GM23338 (cell line): Measurements from ENCODE around the gene CELA2B. TPM values are rescaled to one million over a fixed set of nuclear protein-coding genes. Genes with fewer than 3 reads are reported as not detected.

Experiments
- ATAC-seq: fragments of 200-7000 bp; cut with Tn5 transposase; 3 replicates; pipeline ENCODE4 v1.9.1; 2020
- DNase-seq: peaks from one replicate; pipeline ENCODE4 v3.0.0-alpha.2; 2015; ENCODE audit warnings: low spot score
- H2AFZ ChIP-seq: fragments of 200-600 bp; sonication (generic); 2 replicates; pipeline ENCODE4 v1.8.0; 2016; ENCODE audit warnings: antibody characterized with exemption, mild to moderate bottlenecking, moderate library complexity
- H3F3A ChIP-seq: fragments of 200-600 bp; sonication (generic); replicated peaks from 2 replicates; pipeline ENCODE4 v1.8.0; 2017; ENCODE audit warnings: antibody characterized with exemption, mixed run types, low read depth
- H3K27ac ChIP-seq: fragments of 200-600 bp; sonication (generic); 2 replicates; pipeline ENCODE4 v1.6.1; 2016; ENCODE audit warnings: low read depth
- H3K27me3 ChIP-seq: fragments of 200-600 bp; sonication (generic); 2 replicates; pipeline ENCODE4 v1.8.0; 2016; ENCODE audit warnings: mild to moderate bottlenecking, mixed run types, moderate library complexity; ENCODE audit not compliant: insufficient read depth
- H3K36me3 ChIP-seq: fragments of 200-600 bp; sonication (generic); 2 replicates; pipeline ENCODE4 v1.8.0; 2016; ENCODE audit warnings: mild to moderate bottlenecking; ENCODE audit not compliant: insufficient read depth
- H3K4me1 ChIP-seq: fragments of 200-600 bp; sonication (generic); 2 replicates; pipeline ENCODE4 v1.8.0; 2016; ENCODE audit warnings: mild to moderate bottlenecking, moderate library complexity; ENCODE audit not compliant: insufficient read depth
- H3K4me2 ChIP-seq: fragments of 200-600 bp; sonication (generic); 2 replicates; pipeline ENCODE4 v1.7.1; 2017; ENCODE audit warnings: mixed run types
- H3K4me3 ChIP-seq: fragments of 200-600 bp; sonication (generic); 2 replicates; pipeline ENCODE4 v1.6.1; 2016; ENCODE audit warnings: mixed run types
- H3K79me2 ChIP-seq: fragments of 200-600 bp; sonication (generic); replicated peaks from 2 replicates; pipeline ENCODE4 v1.8.0; 2017; ENCODE audit warnings: mild to moderate bottlenecking; ENCODE audit not compliant: insufficient read depth
- H3K9me2 ChIP-seq: fragments of 200-600 bp; sonication (generic); 2 replicates; pipeline ENCODE4 v1.8.0; 2017; ENCODE audit not compliant: insufficient read depth
- H4K20me1 ChIP-seq: fragments of 200-600 bp; sonication (generic); replicated peaks from 2 replicates; pipeline ENCODE4 v1.8.0; 2017; ENCODE audit warnings: mild to moderate bottlenecking; ENCODE audit not compliant: insufficient read depth
- H3K27ac Mint-ChIP-seq: 2 replicates; pipeline ENCODE4 v1.8.0; 2020; ENCODE audit warnings: inconsistent platforms, mild to moderate bottlenecking, moderate library complexity, mixed read lengths
- H3K27me3 Mint-ChIP-seq: 3 replicates; pipeline ENCODE4 v1.8.0; 2022; ENCODE audit warnings: low read depth, mild to moderate bottlenecking, moderate library complexity, mixed read lengths, inconsistent platforms; ENCODE audit not compliant: insufficient read depth, poor library complexity
- H3K36me3 Mint-ChIP-seq: 3 replicates; pipeline ENCODE4 v1.8.0; 2021; ENCODE audit warnings: low read depth, mild to moderate bottlenecking, inconsistent platforms, moderate library complexity, mixed read lengths
- H3K4me1 Mint-ChIP-seq: 3 replicates; pipeline ENCODE4 v1.8.0; 2020; ENCODE audit warnings: mild to moderate bottlenecking, inconsistent platforms, mixed read lengths
- H3K4me3 Mint-ChIP-seq: 3 replicates; pipeline ENCODE4 v1.8.0; 2021; ENCODE audit warnings: moderate library complexity, mild to moderate bottlenecking, inconsistent platforms, mixed read lengths
- H3K9me3 Mint-ChIP-seq: 3 replicates; pipeline ENCODE4 v1.8.0; 2020; ENCODE audit warnings: moderate library complexity, mild to moderate bottlenecking, inconsistent platforms, mixed read lengths
- CREB1 ChIP-seq: fragments of 250-450 bp; sonication (Bioruptor Pico); IDR thresholded peaks from 2 replicates; pipeline ENCODE4 v1.5.0; 2020; ENCODE audit warnings: low read depth, mild to moderate bottlenecking, moderate library complexity
- ETS1 ChIP-seq: IDR thresholded peaks from 2 replicates; pipeline ENCODE4 v1.6.1; 2016; ENCODE audit warnings: antibody characterized with exemption
- EZH2 ChIP-seq: fragments of 200-600 bp; sonication (generic); IDR thresholded peaks from one replicate; pipeline ENCODE4 v1.8.0; 2017; ENCODE audit warnings: antibody characterized with exemption, mild to moderate bottlenecking, low read depth; ENCODE audit not compliant: unreplicated experiment
- EZH2phosphoT487 ChIP-seq: fragments of 200-600 bp; sonication (generic); IDR thresholded peaks from one replicate; pipeline ENCODE4 v1.8.1; 2018; ENCODE audit warnings: antibody characterized with exemption; ENCODE audit not compliant: unreplicated experiment
- JUNB ChIP-seq: IDR thresholded peaks from one replicate; pipeline ENCODE4 v1.6.1; 2016; ENCODE audit warnings: antibody characterized with exemption; ENCODE audit not compliant: unreplicated experiment
- NANOG ChIP-seq: IDR thresholded peaks from 2 replicates; pipeline ENCODE4 v1.6.1; 2016; ENCODE audit warnings: antibody characterized with exemption, borderline replicate concordance
- POLR2AphosphoS5 ChIP-seq: IDR thresholded peaks from 2 replicates; pipeline ENCODE4 v1.6.1; 2016; ENCODE audit warnings: antibody characterized with exemption, low read depth
- REST ChIP-seq: IDR thresholded peaks from one replicate; pipeline ENCODE4 v1.6.1; 2018; ENCODE audit warnings: antibody characterized with exemption; ENCODE audit not compliant: unreplicated experiment
- STAT1 ChIP-seq: IDR thresholded peaks from one replicate; pipeline ENCODE4 v1.6.1; 2016; ENCODE audit warnings: antibody characterized with exemption; ENCODE audit not compliant: unreplicated experiment
- ZNF114 ChIP-seq: fragments of 250-450 bp; sonication (Bioruptor Pico); IDR thresholded peaks from 2 replicates; pipeline ENCODE4 v1.5.0; 2020; ENCODE audit warnings: mild to moderate bottlenecking, moderate library complexity
- ZNF331 ChIP-seq: fragments of 250-450 bp; sonication (Bioruptor Pico); IDR thresholded peaks from 2 replicates; pipeline ENCODE4 v1.5.0; 2020; ENCODE audit warnings: low read depth, mild to moderate bottlenecking, moderate library complexity
- ZNF462 ChIP-seq: fragments of 250-450 bp; sonication (Bioruptor Pico); IDR thresholded peaks from 2 replicates; pipeline ENCODE4 v1.5.0; 2020; ENCODE audit warnings: mild to moderate bottlenecking, moderate library complexity
- polyA plus RNA-seq: library from polyadenylated mRNA; unstranded; fragments of >200 nt; fragmentation: Nextera tagmentation; extraction: Ambion mirVana; gene quantifications from 2 replicates; pipeline ENCODE4 v1.2.1, GENCODE V29; 2016
- total RNA-seq: library from RNA; depleted of rRNA; stranded (reverse); fragments of >200 nt; shearing (Covaris generic); gene quantifications from 2 replicates; pipeline ENCODE4 v1.2.3, GENCODE V29; 2014
- TF ChIP-seq, protein P1 (sequence below), 2 experiments: fragments of 200-600 bp in 1 of 2; sonication (generic) in 1 of 2; conservative IDR thresholded peaks; 2 replicates each; pipeline versions ENCODE4 v1.5.1 to v1.6.1; 2016 to 2017; ENCODE audit warnings: antibody characterized with exemption in 2 of 2, low read depth in 2 of 2, mild to moderate bottlenecking in 2 of 2, moderate library complexity in 1 of 2

Gene CELA2B
- total and polyA plus RNA-seq, 2 experiments from 2014 or later, result not detected

GRCh38 chr1:15472587-15472986, 3.3 kb upstream of the CELA2B start:
- ATAC-seq (peak; percentile 62), DNase-seq (no peak)
- Histone ChIP-seq H3K4me2 (no peak overlapping the region), H4K20me1 (no peaks in the 10 kb centered on the region), H3K4me3 (no peak overlapping the region), H2AFZ (no peak overlapping the region), H3K27me3 (no peaks in the 10 kb centered on the region), H3F3A (no peaks in the 10 kb centered on the region), H3K79me2 (no peaks in the 10 kb centered on the region), H3K4me1 (no peaks in the 10 kb centered on the region), H3K27ac (no peak overlapping the region), H3K36me3 (no peaks in the 10 kb centered on the region), H3K9me2 (no peaks in the 10 kb centered on the region)
- Mint-ChIP-seq H3K4me1 (no peaks in the 10 kb centered on the region), H3K9me3 (no peaks in the 10 kb centered on the region), H3K36me3 (no peaks in the 10 kb centered on the region), H3K4me3 (no peak overlapping the region), H3K27ac (no peak overlapping the region), H3K27me3 (no peaks in the 10 kb centered on the region)
- TF ChIP-seq STAT1 (no peak), JUNB (no peak), CREB1 (CRISPR knock-in tag) (no peak), ZNF331 (CRISPR knock-in tag) (no peak), ETS1 (no peak), EZH2phosphoT487 (no peak), NANOG (no peak), REST (no peak), POLR2AphosphoS5 (no peak), EZH2 (no peak), ZNF114 (CRISPR knock-in tag) (no peak), ZNF462 (CRISPR knock-in tag) (no peak)
- TF ChIP-seq, protein P1, sequence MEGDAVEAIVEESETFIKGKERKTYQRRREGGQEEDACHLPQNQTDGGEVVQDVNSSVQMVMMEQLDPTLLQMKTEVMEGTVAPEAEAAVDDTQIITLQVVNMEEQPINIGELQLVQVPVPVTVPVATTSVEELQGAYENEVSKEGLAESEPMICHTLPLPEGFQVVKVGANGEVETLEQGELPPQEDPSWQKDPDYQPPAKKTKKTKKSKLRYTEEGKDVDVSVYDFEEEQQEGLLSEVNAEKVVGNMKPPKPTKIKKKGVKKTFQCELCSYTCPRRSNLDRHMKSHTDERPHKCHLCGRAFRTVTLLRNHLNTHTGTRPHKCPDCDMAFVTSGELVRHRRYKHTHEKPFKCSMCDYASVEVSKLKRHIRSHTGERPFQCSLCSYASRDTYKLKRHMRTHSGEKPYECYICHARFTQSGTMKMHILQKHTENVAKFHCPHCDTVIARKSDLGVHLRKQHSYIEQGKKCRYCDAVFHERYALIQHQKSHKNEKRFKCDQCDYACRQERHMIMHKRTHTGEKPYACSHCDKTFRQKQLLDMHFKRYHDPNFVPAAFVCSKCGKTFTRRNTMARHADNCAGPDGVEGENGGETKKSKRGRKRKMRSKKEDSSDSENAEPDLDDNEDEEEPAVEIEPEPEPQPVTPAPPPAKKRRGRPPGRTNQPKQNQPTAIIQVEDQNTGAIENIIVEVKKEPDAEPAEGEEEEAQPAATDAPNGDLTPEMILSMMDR (conservative IDR thresholded peaks at IDR 0.05; ENCODE audit: low read depth in 2 of 2), result no peak
